CD4-positive, alpha-beta T cell treated with Interleukin-12 subunit alpha and Interleukin-12 subunit beta, for 1 hour (primary cell): Measurements from ENCODE around the gene GRIK5.
A peak's percentile ranks its signal among the peaks of the same experiment; 100 is the strongest.

Source experiments
- DNase-seq: peaks from one replicate; pipeline ENCODE4 v3.0.0-alpha.2; 2020

GRIK5 gene

DNA sequence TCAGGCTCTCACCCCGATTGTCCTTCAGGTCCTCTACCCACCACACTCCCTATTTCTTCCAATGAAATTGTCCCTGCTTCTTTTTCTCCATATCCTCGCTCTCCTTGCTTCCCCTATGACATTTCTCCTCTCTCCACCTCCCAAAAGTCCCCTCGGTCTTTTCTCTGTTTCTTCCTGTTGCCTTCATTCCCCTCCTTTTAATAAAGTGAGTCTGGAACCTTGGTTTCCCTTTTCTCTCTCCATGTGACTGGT, 5.3 kb upstream of the GRIK5 start:
- no peak for DNase-seq

DNA sequence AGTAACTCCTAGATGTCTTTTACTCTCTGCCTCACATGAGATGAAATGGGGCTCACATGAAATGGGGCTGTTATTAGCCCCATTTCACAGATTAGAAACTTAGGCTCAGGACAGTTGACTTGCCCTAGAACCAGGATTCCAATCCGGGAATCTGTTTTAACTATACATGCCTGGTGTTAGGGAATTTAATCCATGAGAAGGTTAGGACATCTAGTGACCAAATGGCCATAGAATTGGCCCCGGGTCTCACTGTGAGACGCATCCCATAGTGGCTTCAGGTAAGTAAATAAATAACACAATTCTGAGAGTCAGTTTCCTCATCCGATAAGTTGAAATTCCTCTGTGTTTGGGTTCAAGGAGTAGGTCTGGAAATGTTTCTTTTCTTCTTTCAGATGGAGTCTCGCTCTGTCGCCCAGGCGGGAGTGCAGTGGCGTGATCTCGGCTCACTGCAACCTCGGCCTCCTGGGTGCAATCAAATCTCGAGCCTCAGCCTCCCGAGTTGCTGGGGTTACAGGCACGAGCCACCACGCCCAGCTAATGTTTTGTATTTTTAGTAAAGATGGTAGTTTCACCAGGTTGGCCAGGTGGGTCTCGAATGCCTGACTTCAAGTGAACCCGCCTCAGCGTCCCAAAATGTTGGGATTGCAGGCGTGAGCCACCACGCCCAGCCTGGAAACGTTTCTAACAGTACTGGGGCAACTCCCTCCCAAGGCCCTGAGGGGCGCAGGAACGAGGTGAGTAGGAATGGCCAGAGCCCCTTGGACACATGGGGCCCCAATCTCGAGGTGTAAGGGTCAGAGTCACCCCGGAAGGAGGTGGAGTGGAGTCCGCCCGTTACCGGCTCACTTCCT, 4.7 kb upstream of the GRIK5 start:
- DNase-seq = peak; percentile 22

DNA sequence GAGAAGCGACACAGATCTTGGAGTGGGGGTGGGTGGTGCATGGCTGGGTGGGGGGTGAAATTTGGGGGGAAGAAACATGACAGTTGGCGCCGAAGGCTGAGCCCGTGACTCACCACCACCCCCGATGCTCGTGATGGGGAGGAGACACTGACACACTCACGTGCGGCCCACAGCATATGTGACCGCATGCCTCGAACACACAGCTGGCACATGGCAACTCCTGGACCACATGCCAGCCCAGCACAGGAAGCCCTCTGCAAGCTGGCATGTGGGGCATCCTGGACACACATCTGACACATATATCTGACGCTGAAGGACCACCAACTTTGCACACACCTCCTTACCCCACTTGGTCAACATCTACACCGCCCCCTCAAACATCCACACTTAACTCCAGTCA, 1.2 kb upstream of the GRIK5 start:
- DNase-seq = no peak

DNA sequence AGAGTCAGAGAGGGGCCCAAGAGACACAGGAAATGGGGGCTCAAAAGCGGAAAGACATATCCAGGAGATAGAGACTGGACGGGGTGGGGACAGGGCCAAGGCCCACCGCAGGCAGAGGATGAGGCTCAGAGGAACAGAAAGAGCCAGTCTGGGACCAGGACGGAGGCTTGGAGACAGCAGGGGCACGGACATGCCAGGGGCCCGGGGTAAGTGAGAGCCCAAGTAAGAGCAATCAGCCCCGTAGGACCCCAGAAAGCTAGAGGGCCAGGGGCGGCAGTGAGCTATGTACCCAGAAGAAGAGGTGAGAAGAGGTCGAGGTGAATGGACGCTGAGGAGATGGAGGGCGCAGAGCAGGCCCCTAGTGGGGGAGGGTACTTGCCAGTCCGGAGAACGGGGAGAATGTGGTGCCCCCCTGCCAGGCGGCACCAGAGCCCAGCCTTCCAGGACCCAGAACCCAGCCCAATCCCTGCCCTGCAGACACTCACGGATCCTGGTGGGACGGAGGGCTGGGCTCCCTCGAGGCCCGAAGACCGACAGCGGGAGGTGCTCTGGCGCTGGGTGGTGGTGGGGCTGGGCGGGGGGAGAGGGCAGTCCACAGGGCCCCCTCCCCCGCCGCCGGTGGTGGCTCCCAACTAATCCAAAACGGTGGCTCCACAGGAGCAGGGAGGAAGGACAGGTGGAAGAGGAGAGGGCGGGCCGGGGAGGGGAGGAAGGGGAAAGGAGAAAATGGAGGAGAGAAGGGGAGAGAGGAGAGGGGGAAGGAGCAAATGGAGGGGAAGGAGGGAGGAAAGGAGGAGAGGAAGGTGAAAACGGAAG, 1.0 kb downstream of the GRIK5 start:
- no peak for DNase-seq

DNA sequence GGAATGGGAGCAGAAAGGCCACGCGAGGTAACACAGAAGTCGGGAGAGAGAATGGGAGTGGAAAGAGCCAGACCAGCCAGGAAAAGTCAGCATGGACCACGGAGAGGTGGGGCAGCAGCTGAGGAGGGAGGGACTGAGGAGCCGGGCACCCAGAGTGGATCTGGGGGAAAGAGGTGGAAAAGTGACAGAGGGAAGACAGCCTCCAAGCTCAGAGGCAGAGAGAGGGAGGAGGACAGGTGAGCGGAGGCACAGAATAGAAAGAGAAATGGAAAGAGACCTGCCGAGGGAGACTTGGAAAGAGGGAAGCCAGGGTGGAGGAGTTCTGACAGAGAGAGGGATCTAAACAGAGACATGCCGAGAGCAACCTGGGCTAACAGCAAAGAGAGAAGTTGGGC, 1.6 kb downstream of the GRIK5 start:
- DNase-seq = no peak

DNA sequence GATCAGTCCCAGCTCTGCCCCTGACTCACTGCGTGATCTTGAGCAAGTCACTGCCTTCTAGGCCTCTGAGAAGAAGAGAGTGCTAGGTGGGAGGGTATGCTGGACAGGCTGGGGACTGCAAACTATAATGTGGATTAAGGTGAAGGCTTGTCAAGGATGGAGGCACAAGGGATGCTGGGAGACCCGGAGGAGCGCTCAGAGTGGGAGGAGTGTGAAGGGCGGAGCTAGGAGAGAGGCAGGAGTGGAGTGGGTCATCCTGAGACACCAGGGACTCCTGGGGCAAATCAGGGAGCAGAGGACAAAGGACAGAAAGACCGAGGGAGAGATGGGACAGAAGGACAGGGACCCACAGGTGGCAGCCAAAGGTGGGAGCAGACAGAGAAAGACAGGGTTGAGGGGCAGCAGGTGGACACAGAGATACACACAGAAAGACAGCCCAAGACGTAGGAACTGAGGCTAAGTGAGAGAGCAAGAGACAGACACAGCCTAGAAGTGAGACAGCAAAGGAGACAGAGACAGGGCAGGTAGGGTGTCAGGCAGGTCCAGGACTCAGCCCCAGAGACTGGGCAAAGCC, 2.6 kb downstream of the GRIK5 start:
- no peak for DNase-seq

DNA sequence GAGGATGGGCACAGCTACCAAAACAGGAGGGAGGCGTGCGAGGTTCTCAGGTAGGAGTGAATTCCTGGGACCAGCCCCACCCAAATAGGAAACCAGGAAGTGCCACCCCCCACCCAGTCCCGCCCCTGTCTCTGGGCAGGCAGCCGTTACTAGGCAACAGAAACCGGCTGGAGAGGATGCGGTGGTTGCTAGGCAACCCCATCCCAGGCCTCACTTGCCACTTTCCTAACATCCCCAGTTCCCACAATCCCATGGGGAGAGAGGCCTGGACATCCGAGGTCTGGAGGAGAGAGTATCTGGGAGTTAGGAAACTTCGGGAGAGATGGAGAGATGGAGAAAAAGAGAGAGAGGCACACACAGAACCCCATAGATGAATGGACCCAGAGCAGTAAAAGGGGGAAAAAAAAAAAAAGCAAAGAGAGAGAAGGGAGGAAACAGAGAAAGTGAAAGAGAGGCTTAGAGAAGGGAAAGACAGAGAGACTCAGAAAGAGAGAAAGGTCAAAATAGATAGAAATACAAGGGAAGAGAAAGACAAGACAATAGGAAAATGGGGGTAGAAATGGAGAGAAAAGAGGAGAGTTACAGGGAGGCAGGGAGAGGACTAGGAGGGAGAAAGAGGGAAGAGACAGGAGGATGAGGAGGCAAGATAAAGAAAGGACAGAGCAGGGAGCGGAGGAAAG, 3.8 kb downstream of the GRIK5 start:
- DNase-seq = no peak

DNA sequence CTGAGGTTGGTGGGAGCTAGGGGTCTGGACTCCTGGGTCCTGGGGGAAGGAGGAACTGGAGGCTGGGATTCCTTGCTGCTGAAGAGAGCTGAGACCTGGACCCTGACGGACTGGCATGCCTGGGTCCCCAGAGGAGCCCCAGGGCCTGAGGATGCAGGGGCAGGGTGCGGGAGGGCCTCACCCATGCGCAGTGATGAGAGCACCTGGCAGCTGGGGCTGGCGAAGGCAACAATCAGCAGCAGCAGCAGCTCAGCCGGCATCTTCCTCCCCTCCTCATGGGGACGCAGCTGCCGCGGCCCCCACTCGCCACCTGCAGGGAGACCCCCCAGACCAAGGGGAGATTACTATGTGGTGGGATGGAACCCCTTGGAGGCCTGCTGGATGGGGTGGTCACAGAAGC, 4.5 kb downstream of the GRIK5 start:
- no peak for DNase-seq

DNA sequence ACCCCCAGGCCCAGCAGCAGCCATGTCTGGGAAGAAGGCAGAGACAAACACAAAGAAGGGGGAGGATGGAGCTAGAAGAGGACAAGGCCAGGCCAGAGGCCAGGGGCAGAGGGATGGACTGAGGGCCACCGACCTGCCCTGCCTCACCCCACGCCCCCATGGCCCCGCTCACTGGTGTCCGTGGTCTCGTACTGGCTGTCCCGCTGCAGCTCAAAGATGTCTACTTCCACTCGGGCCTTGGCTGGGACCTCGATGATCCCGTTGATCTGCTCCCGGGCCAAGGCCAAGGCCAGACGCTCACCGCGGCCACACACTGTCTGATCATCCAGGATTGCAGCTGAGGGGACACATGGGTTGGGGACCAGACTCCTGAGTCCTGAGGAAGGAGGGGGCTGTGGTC, 5.0 kb downstream of the GRIK5 start:
- no peak for DNase-seq

DNA sequence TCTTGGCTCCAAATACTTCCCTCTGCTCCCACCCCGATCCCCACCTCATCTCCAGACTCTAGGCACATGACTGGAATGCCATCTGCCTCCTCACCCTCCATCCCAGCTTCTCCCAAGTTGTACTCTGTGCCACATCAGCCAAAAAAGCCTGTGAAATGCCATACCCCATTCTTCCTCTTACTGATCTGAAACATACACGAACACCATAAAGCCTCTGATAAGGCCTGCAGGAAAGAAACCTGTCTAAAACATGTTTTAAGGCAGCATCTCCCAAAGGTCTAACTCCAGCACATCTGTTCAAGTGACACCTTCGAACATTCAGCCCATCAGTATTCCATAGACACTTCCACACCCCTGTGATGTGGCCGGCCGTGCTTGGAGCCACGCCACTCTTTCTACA, 5.6 kb downstream of the GRIK5 start:
- DNase-seq = no peak

DNA sequence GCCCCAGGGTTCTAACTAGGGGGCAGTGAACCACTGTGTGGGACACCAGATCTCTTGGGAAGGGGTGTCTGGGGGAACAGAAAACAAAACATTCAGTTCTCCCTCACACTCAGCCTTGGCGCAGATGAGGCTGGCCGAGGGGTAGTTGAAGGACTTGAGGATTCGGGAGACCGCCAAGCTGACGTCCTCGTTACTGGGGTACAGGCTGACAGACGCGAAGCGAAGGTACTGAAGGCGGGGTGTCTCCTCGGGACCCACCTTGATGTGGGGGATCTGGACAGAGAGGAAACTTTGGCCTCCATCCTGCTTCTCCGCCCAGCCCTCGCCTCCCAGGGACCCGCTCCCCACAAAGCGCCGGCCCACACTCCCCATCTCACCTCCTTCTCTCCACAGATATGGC, 7.6 kb downstream of the GRIK5 start:
- DNase-seq = no peak

DNA sequence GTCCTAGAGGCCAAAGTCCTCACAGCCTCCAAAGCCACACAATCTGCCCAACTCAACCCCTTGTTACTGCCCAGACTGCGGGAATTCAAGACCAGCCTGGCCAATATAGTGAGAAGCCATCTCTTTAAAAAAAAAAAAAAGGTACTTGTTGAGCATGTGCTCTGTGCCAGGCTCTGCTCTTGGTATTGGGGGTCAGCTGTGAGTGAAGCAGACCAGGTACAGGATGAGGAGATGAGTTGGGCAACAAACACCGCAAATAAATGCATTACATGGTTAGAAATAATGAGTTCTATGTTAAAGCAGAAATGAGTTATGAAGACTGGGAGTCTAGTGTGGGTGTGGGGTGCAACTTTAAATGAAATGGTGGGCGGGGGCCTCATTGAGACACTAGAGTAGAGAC, 9.9 kb downstream of the GRIK5 start:
- no peak for DNase-seq

DNA sequence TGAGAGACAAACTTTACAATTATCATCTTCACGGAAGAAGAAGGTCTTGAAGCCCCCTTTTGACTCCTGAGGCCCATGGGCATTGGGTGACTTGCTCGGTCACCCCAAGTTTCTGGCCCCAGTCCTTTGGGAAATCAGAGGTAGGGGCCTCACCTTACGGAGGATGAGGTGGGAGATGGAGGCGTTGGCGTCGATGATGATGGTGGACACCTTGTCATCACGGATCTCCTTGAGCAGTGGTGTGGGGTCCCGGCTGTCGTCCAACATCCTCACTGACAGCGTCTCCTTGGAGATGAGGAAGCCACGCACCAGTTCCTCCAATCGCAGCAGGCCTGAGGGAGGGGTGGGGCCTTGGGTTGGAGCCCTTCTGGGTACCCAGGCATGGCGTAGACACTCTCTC, 10.8 kb downstream of the GRIK5 start:
- no peak for DNase-seq

DNA sequence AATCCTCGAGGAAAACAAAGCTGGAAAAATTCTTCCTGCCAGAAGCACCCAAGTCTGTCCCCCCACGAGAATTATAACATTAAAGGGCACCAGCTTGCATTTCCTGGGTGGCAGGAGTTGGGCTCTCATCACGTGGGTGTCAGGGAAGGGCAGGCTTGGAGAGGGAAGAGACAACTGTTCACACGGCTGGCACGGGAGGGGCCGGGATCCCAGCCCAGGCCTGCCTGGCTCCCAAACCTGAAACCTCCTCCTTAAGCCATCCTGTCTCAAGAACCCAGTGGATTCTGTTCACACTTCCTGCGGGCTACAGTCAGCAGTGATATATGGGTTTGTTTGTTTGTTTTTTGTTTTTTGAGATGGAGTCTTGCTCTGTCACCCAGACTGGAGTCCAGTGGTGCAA, 12.2 kb downstream of the GRIK5 start:
- DNase-seq = no peak

DNA sequence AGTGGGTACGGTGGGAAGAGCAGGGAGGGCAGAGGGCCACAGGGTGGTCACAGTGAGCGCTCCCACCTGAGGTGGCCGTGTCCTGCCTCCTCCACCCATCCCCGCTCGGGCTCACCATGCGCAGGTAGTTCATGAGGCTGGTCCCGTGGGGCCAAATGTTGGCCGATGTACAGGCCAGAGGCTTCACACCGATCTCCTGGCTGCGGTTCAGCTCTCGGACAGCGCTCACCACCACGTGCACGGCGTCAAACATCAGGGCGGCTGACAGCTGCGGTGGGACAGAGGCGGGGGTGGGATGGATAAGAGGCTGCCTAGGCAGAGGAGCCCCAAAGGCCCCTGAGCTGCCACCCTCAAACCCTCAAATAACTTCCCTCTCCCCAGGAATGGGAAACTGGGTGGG, 15.8 kb downstream of the GRIK5 start:
- no peak for DNase-seq

DNA sequence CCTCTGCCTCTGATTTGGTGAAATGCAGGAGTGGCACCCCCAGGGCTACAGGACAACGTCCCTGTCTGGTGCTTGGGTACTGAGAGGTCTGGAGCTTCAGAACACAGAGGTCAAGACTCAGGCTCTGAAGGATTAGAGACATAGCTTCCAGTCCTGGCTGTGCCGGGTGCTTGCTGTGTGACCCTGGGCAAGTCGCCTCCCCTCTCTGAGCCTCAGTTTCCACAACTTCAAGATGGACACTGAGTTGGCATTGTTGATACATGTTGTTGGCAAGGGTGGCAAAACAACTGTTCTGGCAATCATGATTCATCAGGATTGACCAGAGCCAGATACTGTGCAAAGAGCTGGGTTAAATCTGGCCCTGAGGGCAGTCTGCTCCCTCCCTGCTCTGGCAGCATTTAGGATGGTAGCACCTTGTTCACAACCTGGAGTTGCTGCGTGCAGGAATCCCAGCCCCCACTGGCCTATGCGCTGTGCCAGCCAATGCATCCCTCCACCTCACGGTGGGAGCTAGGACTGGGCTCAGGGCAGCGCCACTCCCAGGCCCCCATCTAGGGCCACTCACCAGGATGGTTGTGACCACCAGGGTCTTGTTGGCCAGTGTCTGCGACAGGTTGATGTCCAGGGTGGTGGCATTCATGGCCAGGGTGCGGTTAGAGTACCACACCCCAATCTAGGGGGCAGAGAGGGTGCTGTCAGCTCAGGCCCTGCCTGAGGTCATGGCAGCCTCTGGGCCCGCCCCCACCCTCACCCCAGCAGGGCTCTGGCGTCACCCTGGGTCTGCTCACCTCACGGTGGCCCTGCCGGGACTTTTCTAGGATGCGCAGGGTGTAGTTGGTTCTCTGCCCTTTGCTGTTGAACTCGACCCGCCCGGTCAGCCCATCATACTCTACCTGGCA, 16.7 kb downstream of the GRIK5 start:
- DNase-seq = no peak

DNA sequence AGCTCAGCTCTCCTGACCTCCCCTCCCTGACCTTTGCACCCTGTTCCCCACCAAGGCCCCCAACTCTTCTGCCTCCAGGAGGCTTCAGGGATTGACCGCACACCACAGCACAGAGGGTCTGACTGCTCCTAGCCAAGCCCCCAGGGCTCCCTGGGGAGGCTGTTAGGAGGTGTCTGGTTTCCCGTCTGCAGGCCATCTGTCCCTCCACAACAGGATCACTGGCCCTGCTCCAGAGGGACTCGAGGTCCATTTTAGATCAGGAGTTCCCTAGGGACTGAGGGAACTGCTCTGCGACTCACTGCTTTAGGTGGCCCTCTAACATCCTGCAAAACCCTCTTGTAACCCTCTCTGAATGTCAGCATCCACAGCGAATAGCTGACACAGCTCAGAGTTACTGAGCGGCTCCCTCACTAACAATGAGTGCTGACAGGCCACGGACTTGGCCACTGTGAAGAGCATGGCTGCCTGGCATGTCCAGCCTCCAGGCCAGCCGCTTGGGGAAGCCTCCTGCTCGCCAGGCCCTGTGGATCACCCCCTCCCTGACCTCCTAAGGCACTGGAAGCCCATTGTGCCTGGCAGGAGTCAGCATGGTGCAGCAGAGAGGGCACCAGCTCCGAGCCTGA, 17.7 kb downstream of the GRIK5 start:
- no peak for DNase-seq

DNA sequence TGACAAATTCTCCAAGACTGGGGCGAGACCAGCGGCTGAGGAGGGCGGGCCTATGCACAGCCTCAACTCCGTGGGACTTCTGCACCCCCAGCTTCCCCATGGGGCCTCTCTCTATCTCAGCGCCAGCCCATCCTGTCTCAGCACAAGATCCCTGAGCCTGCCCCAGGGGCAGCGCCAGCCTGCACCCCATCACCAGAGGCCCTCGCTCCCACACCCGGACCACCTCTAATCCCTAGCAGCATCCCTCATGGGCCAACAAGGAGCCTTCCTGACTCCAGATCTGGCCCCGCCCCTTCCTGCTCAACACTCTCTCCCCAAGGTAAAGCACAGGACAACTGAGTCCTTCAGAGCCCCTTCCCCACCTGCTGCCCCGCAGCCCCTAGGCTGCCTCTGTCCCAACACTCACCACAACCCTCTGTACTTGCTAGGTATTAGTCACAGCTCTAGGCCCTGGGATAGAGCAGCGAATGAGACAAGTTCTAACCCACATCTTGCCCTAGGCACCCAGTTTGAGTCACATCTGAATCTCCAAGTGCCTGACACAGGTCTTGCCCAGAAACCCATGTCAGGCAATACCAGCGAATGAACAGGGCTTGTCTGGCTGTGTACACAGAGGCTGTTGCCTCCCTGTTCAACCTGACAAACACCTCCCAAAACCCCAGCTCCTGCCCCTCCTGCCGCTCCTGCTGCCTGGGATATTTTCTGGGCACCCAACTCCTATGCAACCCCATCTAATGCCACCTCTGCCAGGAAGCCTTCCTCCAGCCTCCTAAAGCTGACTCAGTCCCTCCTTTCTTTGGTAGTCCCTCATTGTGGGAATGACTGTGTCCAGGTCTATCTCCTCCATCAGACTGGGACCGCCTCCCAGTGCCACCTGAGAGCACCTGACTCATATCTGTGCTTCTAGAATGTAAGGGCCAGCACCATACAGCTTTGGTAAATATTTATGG, 18.6 kb downstream of the GRIK5 start:
- no peak for DNase-seq

DNA sequence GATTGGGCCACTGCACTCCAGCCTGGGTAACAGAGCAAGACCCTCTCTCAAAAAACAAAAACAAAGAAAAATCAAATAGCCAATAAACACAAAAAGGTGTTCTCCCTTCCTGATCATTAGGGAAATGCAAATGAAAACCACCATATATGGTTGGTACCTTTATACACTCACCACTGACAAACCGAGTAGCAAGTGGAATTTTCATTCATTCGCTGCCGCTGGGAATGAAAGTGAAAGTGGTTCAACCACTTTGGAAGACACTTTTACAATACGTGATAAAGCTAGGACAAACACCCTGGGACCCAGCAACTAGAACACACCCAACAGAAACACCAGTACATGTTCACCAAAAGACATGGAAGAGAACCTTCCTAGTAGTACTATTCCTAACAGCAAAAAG, 21.0 kb downstream of the GRIK5 start:
- peak; percentile 17 for DNase-seq

DNA sequence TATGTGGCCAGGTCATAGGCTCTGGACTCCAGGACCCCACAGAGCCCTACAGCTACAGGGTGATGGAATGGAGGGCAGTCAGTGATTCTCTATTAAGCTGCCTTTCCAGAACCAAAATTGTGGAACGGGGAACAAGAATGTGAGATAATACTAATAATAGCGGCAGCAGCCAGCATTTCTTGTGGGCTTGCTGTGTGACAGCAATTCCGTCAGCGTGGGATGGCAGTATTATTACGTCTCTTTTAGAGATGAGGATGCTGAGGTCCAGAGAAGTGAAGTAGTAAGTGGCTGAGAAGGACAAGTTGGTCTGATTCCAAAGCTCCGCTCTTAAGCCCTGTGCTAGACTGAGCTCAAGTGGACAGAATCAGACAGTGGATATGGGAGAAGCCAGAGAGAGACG, 24.4 kb downstream of the GRIK5 start:
- DNase-seq = no peak
